AG08396 (cell line): ENCODE measurements around the gene CALM1.

Experiments
- DNase-seq: peaks from one replicate; pipeline ENCODE4 v3.0.0; 2012; ENCODE audit warnings: low spot score, mixed read lengths

CALM1 gene

DNA sequence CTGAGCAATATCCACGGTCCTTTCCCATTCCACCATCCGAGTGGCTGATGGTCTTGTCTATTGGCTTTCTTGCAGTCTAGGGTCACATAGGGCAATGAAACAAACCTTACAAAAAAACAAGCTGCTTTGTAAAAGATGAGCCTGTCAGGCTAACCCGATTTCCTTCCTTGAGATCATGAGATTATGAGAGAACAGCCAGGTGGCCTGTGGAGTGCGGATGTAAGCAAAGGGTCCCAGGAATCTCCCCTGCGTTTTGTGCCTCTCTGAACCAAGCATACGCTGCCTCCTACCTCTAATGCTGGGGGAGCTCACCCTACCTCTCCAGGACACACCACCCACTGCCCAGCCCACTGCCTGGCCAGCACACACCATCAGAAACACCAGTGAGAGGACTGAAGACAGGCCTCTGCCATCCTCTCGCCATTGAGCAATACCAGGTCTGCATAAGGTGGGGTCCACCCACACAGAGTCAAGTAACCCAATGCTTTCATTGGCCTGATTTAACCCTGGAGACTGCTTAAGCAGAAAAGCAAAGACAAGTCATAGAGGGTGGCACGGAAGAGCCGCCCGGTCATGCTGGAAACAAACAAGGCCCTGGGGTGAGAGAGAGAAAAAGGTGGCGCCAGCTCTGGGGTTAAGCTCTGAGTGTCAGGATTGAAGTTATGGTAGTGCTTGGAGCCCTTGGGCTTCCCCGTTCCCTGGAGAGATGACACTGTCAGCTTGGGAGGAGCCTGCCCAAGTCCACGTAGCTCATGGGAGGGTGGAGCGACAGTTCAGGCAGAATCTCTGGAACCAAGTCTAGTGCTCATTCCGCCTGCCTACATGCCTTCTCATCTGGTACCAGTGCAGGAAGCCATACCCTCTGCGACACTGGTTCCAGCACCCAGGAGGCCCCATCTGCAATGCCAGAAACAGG lies 46.6 kb downstream of the CALM1 start:
- no peak for DNase-seq

GRCh38 chr14:90444077-90444696 lies 47.4 kb downstream of the CALM1 start:
- no peak for DNase-seq

GRCh38 chr14:90445011-90445410 lies 48.2 kb downstream of the CALM1 start:
- DNase-seq, result no peak

DNA sequence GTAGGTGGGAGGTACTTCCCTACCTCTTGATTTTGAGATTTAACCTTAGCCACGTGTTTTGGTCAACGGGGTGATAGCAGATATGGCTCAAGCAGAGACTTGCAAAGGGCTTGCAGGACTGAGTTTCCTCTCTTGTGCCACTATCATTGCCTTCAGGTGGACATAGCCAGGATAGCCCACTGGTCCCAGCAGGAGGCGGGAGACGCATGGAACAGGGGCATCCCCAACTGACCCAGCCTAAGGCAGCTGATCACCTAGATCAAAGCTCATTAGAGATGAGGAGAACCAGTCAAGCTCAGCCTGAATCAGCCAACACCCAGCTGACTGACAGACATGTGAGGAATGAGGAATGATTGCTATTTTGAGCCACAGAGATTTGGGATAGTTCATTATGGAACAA lies 49.6 kb downstream of the CALM1 start:
- DNase-seq, result no peak

- no peak for DNase-seq
These were observed 51.1 kb downstream of the CALM1 start for GRCh38 chr14:90447720-90448497.

GRCh38 chr14:90449411-90449810 lies 52.6 kb downstream of the CALM1 start:
- no peak for DNase-seq

- no peak for DNase-seq
These were observed 53.3 kb downstream of the CALM1 start for GRCh38 chr14:90450151-90450550.

DNA sequence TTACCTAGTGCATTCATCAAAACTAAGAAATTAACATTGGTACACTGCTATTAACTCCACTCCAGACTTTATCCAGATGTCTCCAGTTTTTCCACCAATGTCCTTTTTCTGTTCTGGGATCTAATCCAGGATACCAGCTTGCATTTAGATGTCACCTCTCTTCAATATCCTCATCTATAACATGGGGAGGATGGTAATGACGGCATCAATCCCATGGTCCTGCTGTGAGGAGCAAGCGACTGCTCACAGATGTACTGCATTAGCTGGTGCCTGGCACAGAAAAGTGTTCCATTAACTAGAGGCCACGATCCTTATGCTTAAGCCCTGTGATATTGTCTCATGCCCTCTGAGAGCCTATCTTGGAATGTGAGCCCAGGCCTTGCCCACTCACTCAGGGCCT lies 53.8 kb downstream of the CALM1 start:
- no peak for DNase-seq

GRCh38 chr14:90451443-90451842 lies 54.6 kb downstream of the CALM1 start:
- DNase-seq, result no peak

DNA sequence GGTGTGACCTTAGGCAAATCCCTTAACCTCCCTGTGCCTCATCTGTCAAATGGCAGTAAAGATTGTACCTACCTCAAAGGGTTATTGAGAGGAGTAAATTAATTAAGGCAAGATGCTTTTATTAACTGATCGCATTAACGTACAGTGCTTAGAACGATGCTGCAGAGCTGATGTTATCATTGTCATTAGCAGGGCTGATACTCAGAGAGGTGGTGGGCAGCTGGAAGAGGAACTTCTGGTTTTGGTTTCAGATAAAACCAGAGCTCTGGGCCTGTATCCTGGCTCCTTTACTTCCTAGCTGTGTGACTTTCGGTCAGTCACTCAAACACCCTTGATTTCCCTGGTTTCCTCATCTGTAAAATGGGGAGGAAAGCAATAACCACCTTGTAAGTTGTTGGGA lies 55.1 kb downstream of the CALM1 start:
- no peak for DNase-seq

DNA sequence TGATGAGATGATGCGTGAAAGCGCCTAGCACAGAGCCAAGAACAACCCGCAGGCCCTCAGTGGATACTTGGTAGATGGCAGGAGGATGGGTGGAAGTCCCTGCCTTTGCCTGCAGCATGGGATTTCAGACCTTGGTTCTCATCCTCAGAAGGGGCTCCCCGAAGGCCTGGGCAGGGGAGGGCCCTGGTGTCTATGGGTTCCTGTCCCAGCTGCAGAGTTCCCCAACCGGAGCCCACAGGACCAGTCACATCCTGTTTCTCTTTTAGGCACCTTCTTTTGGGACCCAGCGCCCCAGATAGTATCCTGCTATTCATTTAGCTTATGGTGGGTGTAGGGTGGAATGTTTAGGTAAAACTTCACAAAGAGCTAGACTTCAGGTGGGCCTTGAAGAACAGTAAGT lies 55.5 kb downstream of the CALM1 start:
- DNase-seq, result no peak

- DNase-seq, result no peak
These were observed 56.6 kb downstream of the CALM1 start for GRCh38 chr14:90453401-90453951.

DNA sequence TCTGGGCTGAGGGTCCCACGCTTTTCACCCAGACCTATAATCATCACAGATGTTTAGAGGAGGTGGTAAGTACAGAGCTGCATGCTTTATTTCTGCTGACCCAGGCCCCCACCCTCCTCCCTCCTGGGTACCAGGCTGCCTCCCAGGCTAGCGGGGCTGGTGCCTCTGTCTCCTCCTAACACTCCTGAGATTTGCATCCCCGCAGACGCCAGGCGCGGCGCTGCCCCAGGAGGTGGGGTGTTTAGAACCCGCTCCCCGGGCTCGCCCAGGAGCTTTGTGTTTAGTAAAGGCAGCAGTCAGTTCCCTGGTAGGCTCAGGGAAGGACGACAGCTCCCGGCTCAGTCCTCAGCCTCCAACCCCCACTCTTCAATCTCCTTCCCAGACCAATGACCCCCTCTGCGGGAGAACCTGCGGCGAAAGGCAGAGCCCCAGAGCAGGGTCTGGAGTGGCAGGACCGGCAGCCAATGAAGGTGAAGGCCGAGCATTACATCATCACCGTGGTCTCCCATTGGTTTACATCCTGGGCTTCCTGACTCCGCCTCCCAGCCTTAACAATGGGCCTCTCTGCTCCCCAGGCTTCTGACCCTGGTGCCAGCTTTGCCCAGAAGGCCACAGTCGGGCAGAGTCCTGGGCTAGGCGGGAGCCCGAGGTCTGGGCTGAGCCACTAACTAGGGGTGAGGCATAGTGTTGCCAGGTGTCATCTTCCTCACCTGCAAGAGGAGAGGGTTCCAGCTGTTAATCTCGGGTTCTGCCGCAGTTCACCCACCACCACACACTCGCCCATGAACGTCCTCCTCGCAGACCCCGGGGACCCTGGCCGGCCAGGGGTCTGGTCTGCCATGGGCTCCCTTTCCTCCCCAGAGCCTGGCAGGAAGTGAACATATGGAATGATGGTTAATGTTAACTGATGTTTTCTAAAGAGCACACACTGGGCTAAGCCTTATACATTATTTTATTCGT lies 57.5 kb downstream of the CALM1 start:
- DNase-seq, result peak; percentile 89

DNA sequence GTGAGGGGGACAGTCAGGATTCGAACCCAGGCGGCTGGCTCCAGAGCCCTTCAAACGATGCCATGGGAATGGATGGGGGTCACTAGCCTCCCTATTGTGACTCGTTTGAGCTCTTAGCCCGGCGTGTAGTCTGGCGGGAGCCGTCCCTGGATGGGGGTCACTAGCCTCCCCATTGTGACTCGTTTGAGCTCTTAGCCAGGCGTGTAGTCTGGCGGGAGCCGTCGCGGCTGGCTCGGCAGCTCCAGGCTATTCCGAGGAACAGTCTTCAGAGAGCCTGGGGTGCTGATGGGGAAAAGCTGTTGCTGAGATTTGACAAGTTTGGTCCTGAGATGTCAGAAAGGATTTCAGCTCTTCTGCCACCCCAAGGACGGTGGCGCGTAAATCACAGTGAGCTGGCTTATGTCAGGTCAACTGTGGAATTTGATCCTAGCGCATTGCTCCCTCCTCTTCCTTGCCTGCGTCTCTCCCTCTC lies 58.3 kb downstream of the CALM1 start:
- no peak for DNase-seq

DNA sequence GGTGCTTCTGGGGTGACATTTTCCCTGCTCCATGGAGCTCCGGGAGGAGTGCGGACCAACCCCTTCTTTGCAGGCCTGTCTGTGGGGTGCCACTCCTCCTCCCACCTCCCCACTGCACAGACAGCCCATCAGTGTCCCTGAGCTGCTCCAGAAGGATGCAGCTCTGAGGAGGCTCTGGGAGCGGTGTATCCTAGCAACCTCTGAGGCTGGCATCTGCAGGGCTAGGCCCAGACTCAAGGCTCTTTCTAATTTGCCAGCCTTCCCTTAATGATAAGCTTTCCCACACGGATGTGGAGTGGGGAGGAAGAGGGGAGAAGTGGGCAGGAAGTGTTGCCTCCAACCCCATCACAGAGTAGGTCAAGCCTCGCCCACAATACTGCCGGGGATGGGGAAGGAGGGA lies 59.7 kb downstream of the CALM1 start:
- DNase-seq, result no peak

DNA sequence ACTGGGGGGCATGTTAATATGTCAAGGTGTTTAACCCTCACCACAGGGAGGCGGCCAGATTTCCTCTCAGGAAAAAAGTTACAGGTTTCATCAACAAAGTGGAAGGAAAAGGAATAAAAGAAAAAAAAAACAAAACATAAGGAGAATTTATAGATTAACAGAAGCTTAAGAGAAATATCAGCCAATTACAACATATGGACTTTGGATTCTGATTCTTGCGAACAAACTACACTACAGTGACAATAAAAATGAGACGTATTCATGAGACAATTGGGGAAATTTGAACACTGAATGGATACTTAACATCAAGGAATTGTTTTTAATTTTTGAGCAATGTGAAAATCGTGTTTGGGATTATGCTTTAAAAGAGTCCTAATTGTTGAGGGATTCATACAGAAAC lies 60.4 kb downstream of the CALM1 start:
- no peak for DNase-seq
